ENCODE measurements around the gene ZNF648. TPM values are rescaled to one million over a fixed set of nuclear protein-coding genes. Genes with fewer than 3 reads are reported as not detected.
"Not testable (repeated sequence)": the region's sequence is repeated elsewhere in the genome, so short reads cannot be mapped to it uniquely, and the experiment has no call there.

Gene ZNF648
- total and polyA plus RNA-seq, 8 donors, result 0.06 to 0.18 (median 0.09) TPM; not detected in 1

GRCh38 chr1:182101415-182102042 is 40.0 kb upstream of the ZNF648 start:
- peak; percentile 95 for ATAC-seq
- Histone ChIP-seq H3K27ac (no peak overlapping the region), H3K9me3 (no peaks in the 10 kb centered on the region), H3K36me3 (no peaks in the 10 kb centered on the region), H3K27me3 (no peaks in the 10 kb centered on the region), H3K4me1 (no peaks in the 10 kb centered on the region), H3K4me3 (no peak overlapping the region)
- TF ChIP-seq CTCF (IDR thresholded peaks at IDR 0.05), result no peak
- peak in 1 of 4 donors; percentile 26 for DNase-seq
- intact Hi-C loops (cut with DNase I), result no loop called here

GRCh38 chr1:182098301-182098700 is 36.8 kb upstream of the ZNF648 start:
- Histone ChIP-seq H3K4me1 (no peaks in the 10 kb centered on the region), H3K27ac (no peak overlapping the region), H3K9me3 (no peaks in the 10 kb centered on the region), H3K27me3 (no peaks in the 10 kb centered on the region), H3K4me3 (no peak overlapping the region), H3K36me3 (no peaks in the 10 kb centered on the region)
- ATAC-seq, result no peak
- no peak for TF ChIP-seq CTCF (IDR thresholded peaks at IDR 0.05)
- no peak for DNase-seq
- intact Hi-C loops (cut with DNase I), result no loop called here

- H3K27me3 ChIP-seq, result no peaks in the 10 kb centered on the region
- H3K27ac ChIP-seq, result no peak overlapping the region
- no peak for TF ChIP-seq CTCF (IDR thresholded peaks at IDR 0.05)
- no peaks in the 10 kb centered on the region for H3K9me3 ChIP-seq
- intact Hi-C loops (cut with DNase I), result no loop called here
- H3K4me3 ChIP-seq, result no peak overlapping the region
- no peaks in the 10 kb centered on the region for H3K4me1 ChIP-seq
- ATAC-seq (no peak), DNase-seq (no peak)
- H3K36me3 ChIP-seq, result no peaks in the 10 kb centered on the region
Measured at GRCh38 chr1:182095946-182096345, 34.4 kb upstream of the ZNF648 start.

GRCh38 chr1:182094514-182095005 is 33.0 kb upstream of the ZNF648 start:
- H3K4me3 ChIP-seq; H3K9me3 ChIP-seq; ATAC-seq; H3K4me1 ChIP-seq; DNase-seq; H3K27ac ChIP-seq; H3K27me3 ChIP-seq; H3K36me3 ChIP-seq; intact Hi-C loops (cut with DNase I): not testable (repeated sequence)

GRCh38 chr1:182093781-182094180 is 32.3 kb upstream of the ZNF648 start:
- no peak for ATAC-seq

More at GRCh38 chr1:182093781-182094180, 32.3 kb upstream of the ZNF648 start:
- Histone ChIP-seq H3K9me3 (no peaks in the 10 kb centered on the region), H3K27me3 (no peaks in the 10 kb centered on the region), H3K4me1 (no peaks in the 10 kb centered on the region), H3K36me3 (no peaks in the 10 kb centered on the region), H3K27ac (no peak overlapping the region), H3K4me3 (no peak overlapping the region)
- intact Hi-C loops (cut with DNase I), result no loop called here
- TF ChIP-seq CTCF (IDR thresholded peaks at IDR 0.05), result no peak
- no peak for DNase-seq

Data from left lung (tissue), 10 donors.